Gastrocnemius medialis (tissue), 4 donors: ENCODE measurements around the gene PANK4. TPM values are rescaled to one million over a fixed set of nuclear protein-coding genes. Genes with fewer than 3 reads are reported as not detected.

Source experiments
- ATAC-seq, 2 donors: fragments of 150-250 bp; one replicate each; pipeline ENCODE4 v1.9.1; 2016
- DNase-seq, 2 donors: peaks; one replicate each; pipeline ENCODE4 v3.0.0-alpha.2; 2019
- H3K27ac ChIP-seq, 4 donors: fragments of 200-600 bp; sonication (generic); 1 replicate in 1 of 4; 2 replicates in 3 of 4; pipeline ENCODE4 v1.5.1; 2016 to 2018; ENCODE audit warnings: mild to moderate bottlenecking in 2 of 4, moderate library complexity in 1 of 4
- H3K27me3 ChIP-seq, 3 donors: fragments of 200-600 bp; sonication (generic) in 2 of 3; 1 replicate in 1 of 3; 2 replicates in 2 of 3; pipeline versions ENCODE4 v1.5.1 to v1.6.0; 2016 to 2019; ENCODE audit warnings: mild to moderate bottlenecking in 1 of 3, moderate library complexity in 1 of 3
- H3K36me3 ChIP-seq, 2 donors: fragments of 200-600 bp; sonication (generic) in 1 of 2; one replicate each; pipeline ENCODE4 v1.5.1; 2017 to 2018
- H3K4me1 ChIP-seq, 2 donors: fragments of 200-600 bp; sonication (generic) in 1 of 2; one replicate each; pipeline ENCODE4 v1.5.1; 2016 to 2017; ENCODE audit warnings: mild to moderate bottlenecking in 2 of 2
- H3K4me3 ChIP-seq, 4 donors: fragments of 200-600 bp; sonication (generic) in 3 of 4; 1 replicate in 1 of 4; 2 replicates in 3 of 4; pipeline ENCODE4 v1.5.1; 2016 to 2019; ENCODE audit warnings: mild to moderate bottlenecking in 2 of 4
- H3K9me3 ChIP-seq, 3 donors: fragments of 200-600 bp; sonication (generic) in 2 of 3; 1 replicate in 1 of 3; 2 replicates in 2 of 3; pipeline ENCODE4 v1.5.1; 2016 to 2019
- POLR2A ChIP-seq, 2 donors: fragments of 450-650 bp; IDR thresholded peaks; one replicate each; pipeline ENCODE4 v1.6.1; 2017; ENCODE audit warnings: antibody characterized with exemption in 2 of 2, mild to moderate bottlenecking in 2 of 2, moderate library complexity in 2 of 2
- in situ Hi-C, 4 donors: fragments of 200-750 bp; cut with MboI; loops; one replicate each; pipeline versions ENCODE4 v1.15.0 to v1.8.0; 2017; ENCODE audit warnings: low sequenced_read_pairs in 4 of 4
- intact Hi-C: fragments of 100-400 bp; cut with DNase I; formaldehyde crosslinking; loops from one replicate; pipeline ENCODE4 v1.15.1; 2023; ENCODE audit warnings: low total_unique reads
- total RNA-seq, 4 donors: library from RNA; depleted of rRNA; stranded (reverse); fragments of >200 nt; gene quantifications; one replicate each; pipeline versions ENCODE4 v1.1.0 to v1.2.3, GENCODE V29; 2016
- TF ChIP-seq, protein P1 (sequence below), 5 experiments: fragments of 450-650 bp in 3 of 5; fragments of 200-600 bp in 2 of 5; sonication (generic) in 2 of 5; IDR thresholded peaks in 4 of 5; conservative IDR thresholded peaks in 1 of 5; 1 replicate in 4 of 5; 2 replicates in 1 of 5; pipeline ENCODE4 v1.5.1; 2016 to 2019; ENCODE audit warnings: antibody characterized with exemption in 5 of 5, mild to moderate bottlenecking in 3 of 5, moderate library complexity in 3 of 5

Gene PANK4
- total RNA-seq, 4 donors from 2014 or later = 27.5 to 54.2 (median 38.5) TPM

DNA sequence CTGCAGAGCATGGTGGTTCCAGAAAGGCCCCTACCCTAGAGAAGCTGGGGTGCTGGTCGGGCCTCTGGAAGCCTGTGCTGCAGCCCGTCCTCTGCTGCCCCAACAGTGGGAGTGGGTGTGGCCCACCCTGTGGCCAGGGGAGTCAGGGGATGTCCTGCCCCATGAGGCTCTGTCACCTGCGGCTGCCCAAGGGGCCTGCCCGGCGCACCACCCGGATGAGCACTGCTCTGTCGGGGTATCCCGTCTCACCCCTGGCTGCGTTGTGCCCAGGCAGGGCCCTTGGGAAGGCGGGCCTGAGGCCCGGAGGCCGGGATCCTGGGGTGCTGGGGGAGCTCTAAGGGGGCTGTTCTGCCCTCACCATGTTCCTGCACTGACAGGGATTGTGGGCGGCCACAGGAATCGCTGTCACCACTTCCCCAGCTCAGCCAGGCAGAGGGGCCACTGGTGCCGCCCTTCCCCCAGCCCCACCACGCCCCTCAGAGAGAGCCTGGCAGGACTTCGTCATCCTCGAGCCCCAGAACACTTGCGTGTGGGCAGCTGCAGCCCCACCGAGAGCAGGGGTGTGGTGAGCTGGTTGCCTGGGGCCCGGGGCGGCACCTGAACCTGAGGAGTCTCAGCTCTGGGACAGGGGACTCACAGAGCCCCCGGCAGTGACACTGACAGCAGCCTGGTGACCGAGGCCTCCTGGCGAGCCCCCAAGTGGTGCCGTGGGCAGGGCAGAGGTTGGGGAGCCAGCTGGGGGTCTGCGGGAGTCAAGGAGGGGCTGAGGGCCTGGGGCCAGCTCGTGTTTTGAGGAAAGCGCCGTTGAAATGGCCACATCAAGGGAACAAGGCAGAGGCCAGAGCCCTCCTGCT lies 20.2 kb downstream of the PANK4 start:
- H3K36me3 ChIP-seq = peaks cover 0 to 36% of the 10 kb centered on the region in 2 donors
- H3K4me3 ChIP-seq = no peak overlapping the region
- peaks cover 37 to 38% (median 37%) of the 10 kb centered on the region in 3 donors for H3K27me3 ChIP-seq
- TF ChIP-seq, protein P1, sequence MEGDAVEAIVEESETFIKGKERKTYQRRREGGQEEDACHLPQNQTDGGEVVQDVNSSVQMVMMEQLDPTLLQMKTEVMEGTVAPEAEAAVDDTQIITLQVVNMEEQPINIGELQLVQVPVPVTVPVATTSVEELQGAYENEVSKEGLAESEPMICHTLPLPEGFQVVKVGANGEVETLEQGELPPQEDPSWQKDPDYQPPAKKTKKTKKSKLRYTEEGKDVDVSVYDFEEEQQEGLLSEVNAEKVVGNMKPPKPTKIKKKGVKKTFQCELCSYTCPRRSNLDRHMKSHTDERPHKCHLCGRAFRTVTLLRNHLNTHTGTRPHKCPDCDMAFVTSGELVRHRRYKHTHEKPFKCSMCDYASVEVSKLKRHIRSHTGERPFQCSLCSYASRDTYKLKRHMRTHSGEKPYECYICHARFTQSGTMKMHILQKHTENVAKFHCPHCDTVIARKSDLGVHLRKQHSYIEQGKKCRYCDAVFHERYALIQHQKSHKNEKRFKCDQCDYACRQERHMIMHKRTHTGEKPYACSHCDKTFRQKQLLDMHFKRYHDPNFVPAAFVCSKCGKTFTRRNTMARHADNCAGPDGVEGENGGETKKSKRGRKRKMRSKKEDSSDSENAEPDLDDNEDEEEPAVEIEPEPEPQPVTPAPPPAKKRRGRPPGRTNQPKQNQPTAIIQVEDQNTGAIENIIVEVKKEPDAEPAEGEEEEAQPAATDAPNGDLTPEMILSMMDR (IDR thresholded peaks at IDR 0.05 in 4 of 5, conservative IDR thresholded peaks at IDR 0.05 in 1 of 5) = no peak
- TF ChIP-seq POLR2A (IDR thresholded peaks at IDR 0.05) = no peak
- H3K27ac ChIP-seq = no peak overlapping the region
- peaks cover 5 to 11% of the 10 kb centered on the region in 2 donors for H3K4me1 ChIP-seq
- ATAC-seq (no peak), DNase-seq (no peak)
- H3K9me3 ChIP-seq = no peaks in the 10 kb centered on the region
- in situ Hi-C loops (no loop called here), intact Hi-C loops (no loop called here)

DNA sequence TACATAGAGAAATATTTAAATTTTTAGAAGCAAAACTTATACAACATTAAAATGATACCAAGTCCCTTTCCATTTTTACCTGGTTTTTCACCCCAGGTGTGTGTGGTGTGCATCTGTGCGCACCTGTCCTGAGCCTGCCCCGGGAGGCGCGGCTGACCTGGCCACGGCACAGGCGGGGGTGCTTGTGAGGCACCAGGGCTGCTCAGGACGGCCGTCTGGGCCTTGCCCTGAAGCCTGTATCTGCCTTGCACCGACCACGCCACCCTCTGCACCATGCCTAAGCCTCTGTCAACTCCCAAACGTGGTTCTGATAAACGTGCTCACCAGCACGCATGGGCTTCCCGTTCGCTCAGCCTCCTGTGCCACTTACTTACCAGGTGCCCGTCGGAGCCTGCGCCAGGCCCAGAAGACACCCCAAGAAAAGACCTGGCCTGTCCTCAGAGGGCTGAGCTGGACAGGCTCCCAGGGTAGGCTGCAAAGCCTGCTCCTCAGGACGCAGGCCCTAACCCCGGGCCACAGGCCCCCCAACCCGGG lies 20.9 kb downstream of the PANK4 start:
- TF ChIP-seq POLR2A (IDR thresholded peaks at IDR 0.05) = no peak
- peak in 1 of 2 donors; percentile 6 for ATAC-seq
- Histone ChIP-seq H3K4me3 (no peak overlapping the region), H3K9me3 (no peaks in the 10 kb centered on the region), H3K27ac (no peak overlapping the region), H3K27me3 (peaks cover 41 to 43% (median 41%) of the 10 kb centered on the region in 3 donors), H3K4me1 (peaks cover 5 to 11% of the 10 kb centered on the region in 2 donors), H3K36me3 (peaks cover 0 to 29% of the 10 kb centered on the region in 2 donors)
- no peak for DNase-seq
- intact Hi-C loops (no loop called here), in situ Hi-C loops (no loop called here)

DNA sequence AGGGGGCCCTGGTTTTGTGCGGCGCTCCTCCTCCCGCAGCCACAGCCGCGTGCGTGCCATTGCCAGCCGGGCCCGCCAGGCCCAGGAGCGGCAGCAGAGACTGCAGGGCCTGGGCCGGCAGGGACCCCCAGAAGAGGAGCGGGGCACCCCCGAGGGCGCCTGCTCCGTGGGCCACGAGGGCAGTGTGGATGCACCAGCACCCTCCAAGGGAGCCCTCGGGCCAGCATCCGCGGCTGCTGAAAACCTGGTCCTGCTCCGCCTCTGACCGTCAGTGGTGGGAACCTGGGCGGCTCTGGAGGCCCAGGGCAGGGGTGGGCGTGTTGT lies 21.5 kb downstream of the PANK4 start:
- peaks cover 47 to 49% (median 47%) of the 10 kb centered on the region in 3 donors for H3K27me3 ChIP-seq
- intact Hi-C loops = no loop called here
- H3K4me3 ChIP-seq = no peak overlapping the region
- H3K4me1 ChIP-seq = peaks cover 5 to 11% of the 10 kb centered on the region in 2 donors
- TF ChIP-seq POLR2A (IDR thresholded peaks at IDR 0.05) = no peak
- TF ChIP-seq, protein P1 (IDR thresholded peaks at IDR 0.05 in 4 of 5, conservative IDR thresholded peaks at IDR 0.05 in 1 of 5) = no peak
- H3K36me3 ChIP-seq = peaks cover 0 to 23% of the 10 kb centered on the region in 2 donors
- no peak for DNase-seq
- H3K9me3 ChIP-seq = no peaks in the 10 kb centered on the region
- H3K27ac ChIP-seq = no peak overlapping the region
- ATAC-seq = no peak
- in situ Hi-C loops = no loop called here

DNA sequence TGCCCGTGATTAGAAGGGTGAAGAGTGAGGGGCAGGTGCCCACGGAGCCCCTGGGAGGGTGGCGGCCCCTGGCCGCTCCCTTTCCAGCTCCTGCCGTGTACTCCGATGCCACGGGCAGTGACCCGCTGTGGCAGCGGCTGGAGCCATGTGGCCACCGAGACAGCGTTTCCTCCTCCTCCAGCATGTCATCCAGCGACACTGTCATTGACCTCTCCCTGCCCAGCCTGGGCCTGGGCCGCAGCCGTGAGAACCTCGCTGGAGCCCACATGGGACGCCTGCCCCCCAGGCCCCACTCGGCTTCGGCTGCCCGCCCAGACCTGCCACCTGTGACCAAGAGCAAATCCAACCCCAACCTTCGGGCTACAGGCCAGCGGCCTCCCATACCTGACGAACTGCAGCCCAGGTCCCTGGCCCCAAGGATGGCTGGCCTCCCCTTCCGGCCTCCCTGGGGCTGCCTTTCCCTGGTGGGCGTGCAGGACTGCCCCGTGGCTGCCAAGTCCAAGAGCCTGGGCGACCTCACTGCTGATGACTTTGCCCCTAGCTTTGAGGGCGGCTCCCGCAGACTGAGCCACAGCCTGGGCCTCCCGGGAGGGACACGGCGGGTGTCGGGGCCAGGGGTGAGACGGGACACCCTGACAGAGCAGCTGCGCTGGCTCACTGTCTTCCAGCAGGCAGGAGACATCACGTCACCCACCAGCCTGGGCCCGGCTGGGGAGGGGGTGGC lies 22.0 kb downstream of the PANK4 start:
- Histone ChIP-seq H3K27ac (no peak overlapping the region), H3K4me3 (no peak overlapping the region), H3K36me3 (peaks cover 0 to 18% of the 10 kb centered on the region in 2 donors), H3K27me3 (peaks cover 50 to 55% (median 53%) of the 10 kb centered on the region in 3 donors), H3K9me3 (no peaks in the 10 kb centered on the region), H3K4me1 (peaks cover 5 to 11% of the 10 kb centered on the region in 2 donors)
- in situ Hi-C loops (no loop called here), intact Hi-C loops (no loop called here)
- no peak for DNase-seq
- TF ChIP-seq POLR2A (IDR thresholded peaks at IDR 0.05) = no peak
- TF ChIP-seq, protein P1 (IDR thresholded peaks at IDR 0.05 in 4 of 5, conservative IDR thresholded peaks at IDR 0.05 in 1 of 5) = no peak
- ATAC-seq = peak in 1 of 2 donors; percentile 19
